K562 (cell line): Measurements from ENCODE around the gene NDOR1.

ENCODE experiments used
- CREB5 ChIP-seq: fragments of 250-450 bp; sonication (Bioruptor Pico); IDR thresholded peaks from 2 replicates; pipeline ENCODE4 v1.5.0; 2020; ENCODE audit warnings: mild to moderate bottlenecking
- CTCF ChIP-seq, 3 experiments: IDR thresholded peaks in 2 of 3; conservative IDR thresholded peaks in 1 of 3; 2 replicates each; pipeline ENCODE4 v1.5.1; 2011 to 2012; ENCODE audit warnings: low read length in 3 of 3, mild to moderate bottlenecking in 3 of 3, control low read depth in 2 of 3, improper control_type of control experiment in 1 of 3, inconsistent platforms in 1 of 3, low read depth in 1 of 3, mixed read lengths in 1 of 3, moderate library complexity in 1 of 3; ENCODE audit not compliant: insufficient read depth in 2 of 3
- ELF1 ChIP-seq: fragments of 200-800 bp; sonication (Bioruptor generic); IDR thresholded peaks from 2 replicates; pipeline ENCODE4 v1.6.1; 2016; ENCODE audit warnings: missing genetic modification characterization, missing compliant biosample characterization
- FOS ChIP-seq: IDR thresholded peaks from 3 replicates; pipeline ENCODE4 v1.6.1; 2011; ENCODE audit not compliant: insufficient read length; ENCODE audit errors: extremely low read depth
- HMGXB4 ChIP-seq: sonication (generic); formaldehyde crosslinking; IDR thresholded peaks from 2 replicates; pipeline ENCODE4 v1.8.1; 2023; ENCODE audit warnings: mild to moderate bottlenecking, missing genetic modification reagents
- KAT7 ChIP-seq: sonication (generic); formaldehyde crosslinking; IDR thresholded peaks from 2 replicates; pipeline ENCODE4 v1.8.0; 2022; ENCODE audit warnings: missing genetic modification reagents, mild to moderate bottlenecking, borderline replicate concordance
- MYC ChIP-seq, 2 experiments: fragments of 250-450 bp in 1 of 2; sonication (Bioruptor Pico) in 1 of 2; IDR thresholded peaks; 2 replicates each; pipeline versions ENCODE4 v1.5.1 to v1.6.1; 2012 to 2021; ENCODE audit warnings: low read depth in 2 of 2, borderline replicate concordance in 1 of 2, improper control_type of control experiment in 1 of 2, low read length in 1 of 2, mild to moderate bottlenecking in 1 of 2, moderate library complexity in 1 of 2
- NFIC ChIP-seq: fragments of 450-650 bp; IDR thresholded peaks from 2 replicates; pipeline ENCODE4 v1.6.1; 2017; ENCODE audit warnings: mild to moderate bottlenecking, inconsistent platforms
- POLR2AphosphoS2 ChIP-seq: IDR thresholded peaks from 2 replicates; pipeline ENCODE4 v1.6.1; 2012; ENCODE audit warnings: low read length, improper control_type of control experiment
- POLR2AphosphoS5 ChIP-seq: IDR thresholded peaks from 2 replicates; pipeline ENCODE4 v1.6.1; 2011; ENCODE audit warnings: mild to moderate bottlenecking, low read depth, low read length, moderate library complexity; ENCODE audit not compliant: control insufficient read depth, insufficient read depth
- POLR2B ChIP-seq: fragments of 450-650 bp; IDR thresholded peaks from 2 replicates; pipeline ENCODE4 v1.6.1; 2018; ENCODE audit warnings: low read depth; ENCODE audit not compliant: partially characterized antibody
- REST ChIP-seq, 2 experiments: fragments of 450-650 bp; formaldehyde crosslinking in 1 of 2; IDR thresholded peaks; 2 replicates each; pipeline versions ENCODE4 v1.4.0 to v1.6.1; 2014 to 2020; ENCODE audit warnings: mild to moderate bottlenecking in 2 of 2, borderline replicate concordance in 1 of 2, low read depth in 1 of 2

- TF ChIP-seq KAT7 (CRISPR knock-in tag) (no peak), FOS (no peak), HMGXB4 (no peak), POLR2AphosphoS5 (no peak), REST (IDR thresholded peaks at IDR 0.05; ENCODE audit: borderline replicate concordance) (no peak), REST (CRISPR knock-in tag; IDR thresholded peaks at IDR 0.05; ENCODE audit: low read depth) (no peak), POLR2B (no peak), CTCF (IDR thresholded peaks at IDR 0.05 in 2 of 3, conservative IDR thresholded peaks at IDR 0.05 in 1 of 3; ENCODE audit: insufficient read depth in 2 of 3, low read depth in 1 of 3, low read length in 3 of 3) (no peak), MYC (IDR thresholded peaks at IDR 0.05; ENCODE audit: low read depth, low read length) (no peak), MYC (CRISPR knock-in tag; IDR thresholded peaks at IDR 0.05; ENCODE audit: borderline replicate concordance, low read depth) (no peak), CREB5 (no peak), ELF1 (tag) (no peak), POLR2AphosphoS2 (no peak), NFIC (no peak)
These were observed 45.1 kb downstream of the NDOR1 start for GRCh38 chr9:137250329-137251193.
